HG02759 (cell line): ENCODE measurements around the gene L3MBTL2.
A peak's percentile ranks its signal among the peaks of the same experiment; 100 is the strongest.
"Not testable (repeated sequence)": the region's sequence is repeated elsewhere in the genome, so short reads cannot be mapped to it uniquely, and the experiment has no call there.

Experiments used
- ATAC-seq: cut with Tn5 transposase; IDR thresholded peaks from one replicate; pipeline ENCODE4 v1.9.1; 2021; ENCODE audit warnings: mild to moderate bottlenecking, moderate library complexity; ENCODE audit not compliant: unreplicated experiment

L3MBTL2 gene

DNA sequence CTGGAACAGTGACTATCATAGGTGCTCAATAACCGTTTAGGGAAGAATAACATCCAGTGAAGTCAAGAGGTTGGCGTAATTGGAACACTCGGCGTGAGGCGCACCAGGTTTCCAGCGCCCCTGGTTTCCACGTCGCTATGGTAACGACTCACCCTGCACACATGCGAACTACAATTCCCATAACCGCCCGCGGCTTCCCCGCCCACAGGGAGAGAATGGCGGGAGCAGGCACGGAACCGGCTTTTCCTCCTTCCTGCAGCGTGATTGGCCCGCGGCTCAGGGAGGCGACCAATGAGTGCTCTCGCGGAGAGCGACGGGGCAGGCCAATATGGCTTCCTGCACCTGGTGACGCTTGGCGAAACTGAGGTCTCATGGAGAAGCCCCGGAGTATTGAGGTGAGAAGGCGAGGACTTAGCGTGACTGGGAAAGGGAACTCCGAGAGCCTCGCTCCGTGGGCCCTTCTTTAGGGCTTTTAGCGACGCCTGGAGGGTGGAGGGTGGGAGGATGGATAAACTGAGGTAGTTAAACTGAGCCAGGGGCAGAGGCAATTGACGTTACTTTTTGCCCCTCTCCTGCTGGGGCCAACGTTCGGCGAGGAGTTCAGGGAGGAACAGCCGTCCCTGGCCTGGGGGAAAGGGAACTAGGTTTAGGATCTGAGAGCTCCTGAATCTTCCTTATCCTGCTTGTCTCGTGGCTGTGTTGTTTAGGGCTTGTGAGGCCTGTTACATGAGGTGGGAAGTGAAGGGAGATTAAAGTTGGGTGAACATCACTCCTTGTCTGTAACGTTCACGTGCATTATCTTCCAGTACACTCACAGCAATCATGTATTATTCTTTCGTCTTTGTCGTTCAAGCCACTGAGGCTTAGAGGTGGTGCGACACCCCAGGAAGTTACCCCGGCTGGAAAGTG, at the start of gene L3MBTL2:
TSS of gene L3MBTL2 (plus strand) at position 321 of the 909 bp plus-strand sequence. CDS start at position 372, 51 bp downstream.
- ATAC-seq = peak; percentile 98

DNA sequence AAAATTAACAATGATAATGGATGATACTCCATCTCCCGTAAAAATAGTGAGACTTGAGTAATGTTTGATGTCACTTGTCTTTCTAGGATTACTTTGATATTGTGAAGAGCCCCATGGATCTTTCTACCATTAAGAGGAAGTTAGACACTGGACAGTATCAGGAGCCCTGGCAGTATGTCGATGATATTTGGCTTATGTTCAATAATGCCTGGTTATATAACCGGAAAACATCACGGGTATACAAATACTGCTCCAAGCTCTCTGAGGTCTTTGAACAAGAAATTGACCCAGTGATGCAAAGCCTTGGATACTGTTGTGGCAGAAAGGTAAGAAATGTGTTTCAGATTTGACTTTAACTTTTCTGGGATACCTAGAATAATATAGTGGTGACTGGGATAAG, 48.0 kb upstream of the L3MBTL2 start:
- no peak for ATAC-seq

DNA sequence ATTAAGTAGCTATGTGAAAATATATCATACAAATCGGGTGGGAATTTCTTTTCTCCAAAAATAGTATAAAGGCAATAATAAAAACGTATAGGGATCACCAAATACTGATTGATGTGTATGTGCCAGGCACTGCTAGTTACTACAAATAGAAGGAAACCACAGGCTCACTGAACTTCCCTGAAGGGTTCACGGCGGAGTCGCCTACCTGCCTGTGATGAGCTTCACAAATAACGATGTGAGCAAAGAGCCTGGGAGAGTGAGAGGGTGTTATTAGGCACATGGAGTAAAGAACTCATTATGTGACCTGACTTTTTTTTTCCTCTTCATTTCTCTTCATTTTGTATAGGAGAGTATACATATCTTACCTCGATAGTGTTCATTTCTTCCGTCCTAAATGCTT, 36.0 kb upstream of the L3MBTL2 start:
- ATAC-seq = no peak

DNA sequence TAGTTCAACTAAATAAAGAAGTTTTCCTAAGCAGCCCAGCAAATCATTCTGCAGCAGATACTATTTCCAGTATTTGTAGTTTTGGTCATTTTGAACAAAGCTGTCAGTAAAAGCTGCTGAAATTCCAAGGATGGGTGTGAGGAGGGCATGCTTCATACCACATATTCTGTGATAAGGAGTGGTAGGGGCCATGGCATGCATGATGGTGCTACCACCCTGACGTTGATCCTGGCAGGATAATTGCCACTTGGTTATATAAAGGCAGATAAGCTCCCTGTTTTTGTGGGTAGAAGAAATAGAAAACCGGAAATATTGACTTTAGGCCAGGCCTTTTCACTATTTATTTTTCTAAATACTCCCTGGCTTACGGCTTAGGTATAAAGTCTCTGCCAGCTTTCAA, 33.1 kb upstream of the L3MBTL2 start:
- ATAC-seq = no peak

DNA sequence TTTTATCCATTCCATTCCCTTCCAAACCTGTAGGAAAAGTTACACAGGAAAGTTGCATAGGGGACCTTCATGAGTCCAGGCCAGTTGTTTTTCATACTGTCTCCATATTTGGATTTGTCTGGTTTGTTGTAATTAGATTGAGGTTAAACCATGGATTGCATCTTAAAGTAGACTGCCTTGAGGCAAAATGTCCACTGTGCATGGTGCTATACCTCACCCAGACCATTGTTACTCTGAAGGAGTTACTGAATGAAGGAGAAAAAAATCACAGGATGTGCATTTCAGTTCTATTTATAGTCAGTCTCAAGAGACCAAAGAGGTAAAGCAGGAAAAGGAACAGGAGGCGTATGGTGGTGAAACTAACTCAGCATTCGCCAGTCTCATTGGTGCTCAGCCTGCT, 29.6 kb upstream of the L3MBTL2 start:
- ATAC-seq = no peak

DNA sequence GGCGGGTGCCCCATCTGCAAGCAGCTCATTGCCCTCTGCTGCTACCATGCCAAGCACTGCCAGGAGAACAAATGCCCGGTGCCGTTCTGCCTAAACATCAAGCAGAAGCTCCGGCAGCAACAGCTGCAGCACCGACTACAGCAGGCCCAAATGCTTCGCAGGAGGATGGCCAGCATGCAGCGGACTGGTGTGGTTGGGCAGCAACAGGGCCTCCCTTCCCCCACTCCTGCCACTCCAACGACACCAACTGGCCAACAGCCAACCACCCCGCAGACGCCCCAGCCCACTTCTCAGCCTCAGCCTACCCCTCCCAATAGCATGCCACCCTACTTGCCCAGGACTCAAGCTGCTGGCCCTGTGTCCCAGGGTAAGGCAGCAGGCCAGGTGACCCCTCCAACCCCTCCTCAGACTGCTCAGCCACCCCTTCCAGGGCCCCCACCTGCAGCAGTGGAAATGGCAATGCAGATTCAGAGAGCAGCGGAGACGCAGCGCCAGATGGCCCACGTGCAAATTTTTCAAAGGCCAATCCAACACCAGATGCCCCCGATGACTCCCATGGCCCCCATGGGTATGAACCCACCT, 28.0 kb upstream of the L3MBTL2 start:
- no peak for ATAC-seq

DNA sequence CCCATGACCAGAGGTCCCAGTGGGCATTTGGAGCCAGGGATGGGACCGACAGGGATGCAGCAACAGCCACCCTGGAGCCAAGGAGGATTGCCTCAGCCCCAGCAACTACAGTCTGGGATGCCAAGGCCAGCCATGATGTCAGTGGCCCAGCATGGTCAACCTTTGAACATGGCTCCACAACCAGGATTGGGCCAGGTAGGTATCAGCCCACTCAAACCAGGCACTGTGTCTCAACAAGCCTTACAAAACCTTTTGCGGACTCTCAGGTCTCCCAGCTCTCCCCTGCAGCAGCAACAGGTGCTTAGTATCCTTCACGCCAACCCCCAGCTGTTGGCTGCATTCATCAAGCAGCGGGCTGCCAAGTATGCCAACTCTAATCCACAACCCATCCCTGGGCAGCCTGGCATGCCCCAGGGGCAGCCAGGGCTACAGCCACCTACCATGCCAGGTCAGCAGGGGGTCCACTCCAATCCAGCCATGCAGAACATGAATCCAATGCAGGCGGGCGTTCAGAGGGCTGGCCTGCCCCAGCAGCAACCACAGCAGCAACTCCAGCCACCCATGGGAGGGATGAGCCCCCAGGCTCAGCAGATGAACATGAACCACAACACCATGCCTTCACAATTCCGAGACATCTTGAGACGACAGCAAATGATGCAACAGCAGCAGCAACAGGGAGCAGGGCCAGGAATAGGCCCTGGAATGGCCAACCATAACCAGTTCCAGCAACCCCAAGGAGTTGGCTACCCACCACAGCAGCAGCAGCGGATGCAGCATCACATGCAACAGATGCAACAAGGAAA, 27.3 kb upstream of the L3MBTL2 start:
- no peak for ATAC-seq

DNA sequence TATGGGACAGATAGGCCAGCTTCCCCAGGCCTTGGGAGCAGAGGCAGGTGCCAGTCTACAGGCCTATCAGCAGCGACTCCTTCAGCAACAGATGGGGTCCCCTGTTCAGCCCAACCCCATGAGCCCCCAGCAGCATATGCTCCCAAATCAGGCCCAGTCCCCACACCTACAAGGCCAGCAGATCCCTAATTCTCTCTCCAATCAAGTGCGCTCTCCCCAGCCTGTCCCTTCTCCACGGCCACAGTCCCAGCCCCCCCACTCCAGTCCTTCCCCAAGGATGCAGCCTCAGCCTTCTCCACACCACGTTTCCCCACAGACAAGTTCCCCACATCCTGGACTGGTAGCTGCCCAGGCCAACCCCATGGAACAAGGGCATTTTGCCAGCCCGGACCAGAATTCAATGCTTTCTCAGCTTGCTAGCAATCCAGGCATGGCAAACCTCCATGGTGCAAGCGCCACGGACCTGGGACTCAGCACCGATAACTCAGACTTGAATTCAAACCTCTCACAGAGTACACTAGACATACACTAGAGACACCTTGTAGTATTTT, 26.6 kb upstream of the L3MBTL2 start:
- no peak for ATAC-seq

DNA sequence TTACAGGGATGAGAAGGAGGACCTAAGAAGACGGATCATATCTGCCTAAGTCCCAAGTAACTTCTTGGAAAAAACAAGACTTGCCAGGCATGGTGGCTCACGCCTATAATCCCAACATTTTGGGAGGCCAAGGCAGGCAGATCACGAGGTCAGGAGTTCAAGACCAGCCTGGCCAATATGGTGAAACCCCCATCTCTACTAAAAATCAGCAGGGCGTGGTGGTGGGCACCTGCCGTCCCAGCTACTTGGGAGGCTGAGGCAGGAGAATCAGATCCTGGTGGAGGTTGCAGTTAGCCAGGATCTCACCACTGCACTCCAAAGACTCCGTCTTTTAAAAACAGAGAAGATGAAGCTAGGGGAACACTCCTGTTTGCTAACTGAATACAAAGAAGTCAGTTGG, 24.8 kb upstream of the L3MBTL2 start:
- not testable (repeated sequence) for ATAC-seq

DNA sequence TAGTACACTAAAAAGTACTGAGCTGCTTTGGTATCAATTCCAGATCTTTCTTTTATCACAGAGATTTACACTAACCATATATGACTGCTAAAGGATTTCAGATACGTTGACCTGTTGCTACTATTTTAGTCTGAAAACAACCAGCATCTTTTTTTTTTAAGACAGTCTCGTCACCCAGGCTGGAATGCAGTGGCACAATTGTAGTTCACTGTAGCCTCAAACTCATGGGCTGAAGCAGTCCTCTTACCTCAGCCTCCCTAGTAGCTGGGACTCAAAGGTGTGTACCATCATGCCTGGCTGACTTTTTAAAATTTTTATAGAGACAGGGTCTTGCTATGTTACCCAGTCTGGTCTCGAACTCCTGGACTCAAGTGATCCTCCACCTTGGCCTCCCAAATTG, 24.2 kb upstream of the L3MBTL2 start:
- no peak for ATAC-seq

DNA sequence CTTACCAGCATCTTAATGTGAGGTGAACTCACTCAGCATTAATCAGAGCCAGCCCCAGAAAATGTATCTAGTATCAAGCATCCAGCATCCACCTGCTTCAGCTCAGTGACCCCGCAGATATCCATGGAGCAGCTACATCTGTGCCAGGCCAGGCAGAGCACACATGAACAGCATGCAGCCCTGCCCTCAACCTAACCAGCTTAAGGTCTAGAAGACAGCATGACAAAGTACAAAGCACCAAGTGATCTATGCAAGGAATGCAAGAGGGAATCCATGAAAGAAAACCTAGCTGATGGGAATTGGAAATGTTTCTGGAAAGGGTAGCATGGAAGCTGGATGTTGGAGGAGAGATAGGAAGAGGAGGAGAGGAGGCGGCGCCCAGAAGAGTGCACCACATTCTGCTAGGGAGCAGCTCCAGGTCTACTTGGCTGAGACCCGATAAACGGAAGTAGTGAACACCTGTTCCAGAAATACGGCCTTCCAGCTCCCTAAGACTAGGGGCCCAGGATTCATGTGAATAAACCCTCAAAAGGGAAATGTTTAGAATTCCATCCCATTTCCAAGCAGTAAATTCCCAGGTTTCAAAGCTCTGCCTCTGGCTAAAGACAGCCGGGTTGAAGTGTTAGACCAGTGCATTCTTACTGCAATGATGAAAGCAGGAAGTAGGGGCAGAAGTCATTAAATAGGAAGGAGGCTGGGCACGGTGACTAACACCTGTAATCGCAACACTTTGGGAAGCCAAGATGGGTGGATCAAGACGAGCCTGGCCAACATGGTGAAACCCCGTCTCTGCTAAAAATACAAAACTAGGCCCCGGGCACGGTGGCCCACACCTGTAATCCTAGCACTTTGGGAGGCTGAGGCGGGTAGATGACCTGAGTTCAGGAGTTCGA, 23.5 kb upstream of the L3MBTL2 start:
- no peak for ATAC-seq

DNA sequence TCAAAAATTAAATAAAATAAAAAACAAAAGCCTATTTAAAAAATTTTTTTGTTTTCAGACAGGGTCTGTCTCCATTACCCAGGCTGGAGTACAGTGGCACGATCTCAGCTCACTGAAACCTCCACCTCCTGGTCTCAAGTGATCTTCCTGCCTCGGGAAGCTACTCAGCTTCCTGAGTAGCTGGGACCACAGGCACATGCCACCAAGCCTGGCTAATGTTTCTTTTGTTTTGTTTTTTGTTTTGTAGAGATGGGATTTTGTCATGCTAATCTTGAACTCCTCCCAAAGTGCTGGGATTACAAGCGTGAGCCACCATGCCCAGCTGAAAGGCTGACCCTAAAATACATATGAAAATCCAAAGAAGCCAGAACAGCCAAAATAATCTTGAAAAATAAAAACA, 20.4 kb upstream of the L3MBTL2 start:
- ATAC-seq = no peak

DNA sequence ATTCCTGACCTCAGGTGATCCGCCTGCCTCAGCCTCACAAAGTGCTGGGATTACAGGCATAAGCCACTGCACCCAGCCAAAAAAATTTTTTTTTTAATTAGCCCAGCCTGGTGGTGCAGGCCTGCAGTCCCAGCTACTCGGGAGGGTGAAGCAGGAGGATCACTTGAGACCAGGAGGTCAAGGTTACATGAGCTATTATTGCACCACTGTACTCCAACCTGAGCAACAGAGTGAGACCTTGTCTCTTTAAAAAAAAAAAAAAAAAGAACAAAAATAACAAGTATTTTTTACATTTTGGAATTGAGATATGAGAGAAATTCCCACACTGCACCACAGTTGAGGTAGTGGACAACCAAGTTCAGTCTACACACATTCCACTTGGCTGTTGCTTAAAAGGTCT, 13.6 kb upstream of the L3MBTL2 start:
- ATAC-seq = no peak

DNA sequence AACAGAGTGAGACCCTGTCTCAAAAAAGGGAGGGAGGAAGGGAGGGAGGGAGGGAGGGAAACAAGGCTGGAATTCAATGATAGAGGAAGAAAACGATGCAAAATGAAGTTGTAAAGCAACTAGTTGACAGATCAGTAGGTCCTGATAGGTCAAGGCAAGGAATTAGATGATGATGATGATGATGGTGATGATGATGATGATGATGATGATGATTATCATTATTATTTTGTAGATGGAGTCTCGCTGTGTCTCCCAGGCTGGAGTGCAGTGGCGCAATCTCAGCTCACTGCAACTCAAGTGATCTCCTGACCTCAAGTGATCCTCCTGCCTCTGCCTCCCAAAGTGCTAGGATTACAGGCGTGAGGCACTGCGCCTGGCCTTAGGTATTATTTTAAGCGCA, 11.3 kb upstream of the L3MBTL2 start:
- no peak for ATAC-seq

DNA sequence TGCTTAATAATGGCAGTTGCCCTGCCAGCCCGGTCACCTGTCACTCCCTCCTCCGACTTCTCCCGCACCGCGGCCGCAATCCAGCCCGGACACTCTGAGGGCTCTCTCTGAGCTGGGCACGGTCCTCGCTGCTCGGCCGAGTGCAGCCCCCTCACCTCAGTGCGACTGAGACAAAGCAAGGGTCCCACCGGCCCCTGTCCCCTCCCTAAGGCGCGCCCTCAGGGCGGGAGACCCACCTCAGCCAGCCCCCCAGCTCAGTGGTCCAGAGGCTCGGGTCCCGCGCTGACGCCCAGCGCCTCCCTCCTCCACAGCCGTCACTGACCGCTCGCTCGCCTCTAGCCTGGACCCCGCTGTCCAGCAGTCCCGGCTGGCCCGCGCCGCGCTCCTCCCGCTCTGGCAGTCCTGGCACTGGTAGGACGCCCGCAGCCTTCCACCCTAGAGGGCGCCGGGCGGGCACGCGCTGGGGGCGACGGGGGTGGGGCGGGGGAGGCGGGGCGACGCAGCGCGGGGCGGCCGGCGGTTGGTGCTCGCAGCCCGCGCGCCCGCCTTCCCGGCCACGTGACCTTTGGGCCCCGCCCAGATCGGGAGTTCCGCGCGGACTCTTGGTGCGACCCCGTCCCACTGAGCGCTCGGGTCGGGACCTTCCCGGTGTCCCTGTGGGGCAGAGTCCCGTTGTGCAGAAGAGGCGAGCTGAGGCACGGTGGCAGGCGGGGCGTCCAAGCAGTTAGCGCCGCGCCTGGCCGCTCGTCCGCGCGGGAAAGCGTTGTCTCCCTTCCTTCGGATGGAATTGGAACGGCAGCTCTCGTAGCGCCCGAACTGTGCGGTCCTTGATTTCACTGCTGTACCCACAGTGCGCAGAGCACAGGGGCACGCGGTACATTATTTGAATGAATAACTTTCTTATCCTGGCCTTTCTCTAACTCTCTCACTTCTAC, 7.8 kb upstream of the L3MBTL2 start:
- peak; percentile 89 for ATAC-seq

DNA sequence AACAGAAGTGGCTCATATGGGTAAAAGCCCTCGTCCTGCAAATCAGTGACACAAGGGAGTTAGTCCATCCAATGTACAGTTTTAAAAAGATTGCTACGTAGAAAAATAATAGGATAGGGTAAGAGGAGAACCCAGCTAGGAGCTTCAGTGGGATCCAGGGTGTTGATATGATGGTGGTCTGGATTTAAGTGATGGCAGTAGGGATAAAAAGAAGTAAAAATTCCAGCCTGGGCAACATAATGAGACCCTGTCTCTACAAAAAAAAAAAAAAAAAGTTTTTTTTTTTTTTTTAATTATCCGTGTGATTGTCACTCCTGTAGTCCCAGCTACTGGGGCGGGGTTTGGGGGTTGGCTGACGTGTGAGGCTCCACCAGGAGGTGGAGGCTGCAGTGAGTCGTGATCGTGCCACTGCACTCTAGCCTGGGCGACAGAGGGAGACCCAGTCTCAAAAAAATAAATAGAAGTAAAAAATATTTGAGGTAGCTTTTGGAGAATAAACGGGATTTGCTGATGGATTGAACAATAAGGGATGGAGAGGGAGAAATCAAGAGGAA, 7.0 kb upstream of the L3MBTL2 start:
- no peak for ATAC-seq

DNA sequence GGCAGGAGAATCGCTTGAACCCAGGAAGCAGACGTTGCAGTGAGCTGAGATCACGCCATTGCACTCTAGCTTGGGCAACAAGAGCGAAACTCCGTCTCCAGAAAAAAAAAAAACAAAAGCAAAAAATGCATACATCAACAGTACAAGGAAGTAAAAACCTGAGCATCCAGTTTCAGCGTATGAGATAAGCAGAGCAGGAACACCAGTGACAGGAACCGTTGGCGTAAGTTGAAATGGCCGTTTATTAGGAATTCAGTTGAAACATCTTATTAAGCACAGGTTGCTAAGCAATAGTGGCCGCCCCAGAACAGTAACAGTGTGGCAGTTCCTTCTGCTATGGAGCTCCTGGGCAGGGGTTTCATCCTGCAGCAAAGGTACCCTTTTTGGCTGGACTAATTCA, 4.0 kb upstream of the L3MBTL2 start:
- ATAC-seq = no peak

DNA sequence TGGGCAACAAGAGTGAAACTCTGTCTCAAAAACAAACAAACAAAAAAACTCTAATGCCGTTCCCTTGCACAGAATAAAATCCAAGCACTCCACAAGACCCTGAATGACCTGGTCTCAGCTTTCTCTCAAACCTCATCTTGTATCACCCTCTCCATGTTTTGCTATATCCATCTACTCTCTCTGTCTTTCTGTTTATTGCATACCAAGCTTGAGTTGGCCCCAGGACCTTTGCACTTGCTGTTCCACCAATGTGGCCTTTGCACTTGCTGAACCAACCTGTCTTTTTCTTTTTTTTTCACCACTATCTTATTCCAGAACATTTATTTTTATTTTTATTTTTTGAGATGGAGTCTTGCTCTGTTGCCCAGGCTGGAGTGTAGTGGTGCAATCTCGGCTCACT, 2.0 kb upstream of the L3MBTL2 start:
- no peak for ATAC-seq

DNA sequence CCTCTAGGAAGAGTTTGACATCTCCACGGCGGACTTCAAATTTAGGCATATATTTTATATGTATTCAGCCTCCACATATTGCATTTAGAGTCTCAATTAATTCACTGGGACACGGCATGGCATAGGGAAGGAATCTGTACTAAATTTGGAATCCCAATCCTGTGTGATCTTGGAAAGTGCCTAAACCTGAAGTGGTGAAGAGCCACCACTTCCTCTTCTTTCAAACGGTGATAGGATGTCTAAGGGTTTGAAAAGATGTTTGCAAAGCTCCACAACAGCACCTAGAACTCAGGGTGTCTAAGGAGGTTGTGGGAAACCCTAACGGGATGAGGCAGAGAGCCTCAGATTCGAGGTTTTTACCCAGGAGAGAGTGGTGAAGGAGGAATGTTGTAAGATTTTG, 1.0 kb upstream of the L3MBTL2 start:
- no peak for ATAC-seq
